GM21447 (cell line): ENCODE data around the gene PDE2A.
A peak's percentile ranks its signal among the peaks of the same experiment; 100 is the strongest.

Source experiments
- ATAC-seq: cut with Tn5 transposase; IDR thresholded peaks from one replicate; pipeline ENCODE4 v1.9.1; 2021; ENCODE audit not compliant: unreplicated experiment

Gene PDE2A

DNA sequence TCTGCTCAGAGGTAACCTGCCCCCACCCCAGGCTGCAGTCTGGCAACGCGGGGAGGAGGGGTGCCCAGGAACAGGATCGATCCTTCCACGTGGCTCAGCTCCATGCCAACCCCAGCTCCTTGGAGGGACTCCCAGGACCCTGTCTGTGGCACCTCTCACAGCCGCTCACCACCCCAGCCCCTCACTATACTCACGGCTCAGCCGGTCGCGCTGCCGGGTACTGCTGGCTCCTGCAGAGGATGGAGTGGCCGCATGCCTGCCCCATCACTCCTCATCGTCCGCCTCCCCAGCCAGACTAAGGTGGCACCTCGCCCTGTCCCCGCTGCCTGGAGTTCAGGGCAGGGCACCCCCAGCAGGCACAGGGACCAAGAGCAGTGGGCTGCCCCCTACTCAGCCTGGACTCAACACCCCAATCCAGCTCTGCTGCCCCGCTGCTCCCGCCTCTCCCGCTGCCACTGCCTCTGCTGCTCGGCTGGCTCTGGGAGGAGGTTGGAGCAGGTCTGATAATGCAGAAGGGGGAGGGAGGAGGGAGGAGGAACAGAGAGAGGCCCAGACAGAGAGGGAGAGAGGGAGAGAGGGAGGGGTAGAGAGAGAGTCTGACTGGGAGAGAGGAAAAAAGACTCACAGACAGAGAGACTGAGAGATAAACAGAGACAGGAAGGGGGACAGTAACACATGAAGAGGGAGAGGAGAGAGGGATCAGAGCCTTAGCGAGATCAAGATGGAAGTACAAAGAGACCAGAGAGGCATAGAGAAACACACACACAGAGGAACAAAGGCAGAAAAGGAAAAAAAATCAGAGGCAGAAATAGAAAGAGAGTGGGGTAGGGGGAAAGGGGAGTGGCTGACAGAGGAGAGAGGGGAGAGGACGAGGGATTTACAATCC is at the start of gene PDE2A:
Gene PDE2A (minus strand): TSS at position 480 of the 886 bp plus-strand sequence. CDS start 215 bp downstream, at position 265.
- ATAC-seq, result no peak

DNA sequence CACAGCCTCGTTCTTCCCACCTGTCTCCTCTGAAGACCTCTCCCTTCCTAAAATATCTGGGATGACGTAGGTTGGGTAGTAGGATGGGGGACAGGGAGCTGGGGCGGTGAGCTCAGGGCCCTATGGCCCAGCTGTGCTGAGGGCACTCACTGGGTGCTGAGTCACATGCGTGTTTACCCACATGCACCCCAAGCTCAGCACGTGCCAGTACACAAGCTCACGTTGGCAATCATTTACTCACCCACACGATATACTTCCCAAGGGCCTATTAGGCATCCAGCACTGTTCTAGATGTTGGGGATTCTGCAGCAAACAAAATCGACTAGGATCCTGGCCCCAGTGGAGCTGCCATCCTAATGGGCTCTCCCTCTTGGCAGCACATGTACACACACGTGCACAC is 49.3 kb upstream of the PDE2A start:
- ATAC-seq, result no peak

DNA sequence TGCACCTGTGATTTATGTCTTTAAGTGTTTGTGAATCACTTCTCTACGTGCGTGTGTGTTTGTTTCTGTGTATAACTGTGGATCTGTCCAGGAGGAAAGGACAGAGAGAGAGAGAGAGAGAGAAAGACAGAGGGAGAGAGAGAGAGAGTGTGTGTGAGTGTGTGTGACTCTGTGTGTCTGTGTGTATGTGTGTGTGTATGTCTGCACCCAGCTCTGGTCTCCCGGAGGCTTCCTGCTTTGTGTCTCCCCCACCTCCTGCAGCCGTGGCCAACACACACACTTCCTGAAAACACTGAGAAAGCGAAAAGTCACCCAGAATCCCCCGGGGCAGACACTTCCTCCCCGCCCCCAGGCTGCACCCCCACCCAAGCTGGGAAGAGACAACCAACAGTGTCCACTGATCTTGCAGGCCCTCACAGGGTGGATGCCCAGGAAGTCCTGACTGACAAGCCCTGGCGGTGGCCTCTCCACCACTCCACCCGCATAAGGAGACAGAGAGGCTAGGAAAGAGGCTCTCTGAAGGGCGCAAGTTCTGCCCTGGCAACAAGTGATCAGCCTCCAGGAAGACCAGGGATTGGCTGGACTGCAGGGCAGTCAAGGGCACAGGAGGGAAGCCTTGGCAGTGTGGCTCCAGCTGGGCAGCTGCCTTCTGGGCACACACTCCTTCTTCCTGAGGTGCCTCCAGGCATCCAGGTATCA is 48.0 kb upstream of the PDE2A start:
- ATAC-seq, result peak; percentile 78

DNA sequence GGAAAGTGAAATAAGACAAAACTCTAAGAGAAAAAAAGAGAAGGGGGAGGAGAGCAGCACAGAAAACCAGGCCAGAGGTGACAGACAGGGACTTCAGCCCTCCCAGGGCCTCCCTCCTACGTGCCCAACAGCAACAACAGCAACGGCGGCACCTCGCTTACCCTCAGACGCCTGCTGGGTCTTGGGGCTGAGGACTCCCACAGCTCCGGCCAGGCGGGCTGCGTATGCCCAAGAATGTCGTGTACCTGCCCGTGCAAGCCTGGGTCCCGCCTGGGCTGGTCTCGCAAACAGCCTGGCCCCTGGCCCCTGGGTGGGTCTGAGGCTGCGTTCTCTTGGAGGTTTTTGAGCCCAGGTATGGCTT is 47.4 kb upstream of the PDE2A start:
- no peak for ATAC-seq

DNA sequence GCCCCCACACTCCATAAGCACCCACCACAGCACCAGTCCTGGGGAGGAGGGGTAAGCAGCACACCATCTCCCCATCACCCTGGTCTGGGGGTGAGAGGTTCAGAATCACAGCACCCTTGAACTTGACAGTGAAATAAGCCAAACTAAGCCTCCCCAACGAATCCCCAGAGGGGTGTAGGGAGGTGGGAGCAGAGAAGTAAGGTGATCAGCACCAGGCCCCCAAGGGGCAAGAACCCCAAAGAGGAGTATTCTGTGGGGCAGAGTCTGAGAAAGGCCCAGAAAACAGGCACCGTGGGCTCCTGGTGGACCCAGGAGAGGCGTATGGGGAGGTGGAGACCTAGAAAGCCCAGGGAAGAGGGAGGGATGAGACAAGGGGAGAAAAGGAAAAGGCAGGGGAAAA is 47.1 kb upstream of the PDE2A start:
- no peak for ATAC-seq

DNA sequence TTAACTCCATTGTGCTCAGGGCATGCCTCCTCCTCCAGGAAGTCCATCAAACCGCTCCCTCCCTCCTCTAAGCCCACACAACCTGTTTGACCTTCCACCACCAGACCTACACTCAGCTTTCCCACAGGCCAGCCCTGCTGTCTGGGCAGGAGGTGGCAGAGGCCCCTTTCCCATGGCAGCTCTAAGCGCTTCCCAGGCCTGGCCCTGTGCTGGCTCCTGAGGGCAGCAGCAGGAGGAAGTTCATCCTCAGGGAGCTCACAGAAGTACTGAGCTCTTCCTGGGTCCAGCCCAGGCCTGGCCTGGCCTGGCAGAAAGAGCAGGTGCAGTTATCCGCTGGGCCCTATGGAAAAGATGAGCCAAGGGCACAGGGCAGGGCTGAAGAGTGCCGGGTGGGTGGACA is 46.6 kb upstream of the PDE2A start:
- ATAC-seq, result no peak

DNA sequence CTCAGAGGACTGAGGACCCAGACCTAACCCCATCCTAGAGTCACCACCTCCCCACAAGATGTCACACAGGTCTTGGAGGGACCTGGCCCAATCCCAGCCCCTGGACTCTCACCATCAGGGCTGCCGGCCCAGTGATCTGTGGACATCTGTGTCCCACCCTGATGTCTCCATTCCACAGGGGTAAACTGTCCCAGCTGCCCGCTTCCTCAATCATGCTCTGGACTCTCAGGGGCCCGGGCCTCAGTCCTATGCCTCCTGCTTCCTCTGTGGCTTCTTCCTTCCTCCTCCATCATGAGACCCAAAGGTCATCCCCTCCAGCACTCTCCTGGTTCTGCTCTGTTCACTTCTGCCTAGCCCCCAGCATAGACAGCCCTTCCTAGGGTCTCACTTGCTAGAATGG is 45.8 kb upstream of the PDE2A start:
- no peak for ATAC-seq

DNA sequence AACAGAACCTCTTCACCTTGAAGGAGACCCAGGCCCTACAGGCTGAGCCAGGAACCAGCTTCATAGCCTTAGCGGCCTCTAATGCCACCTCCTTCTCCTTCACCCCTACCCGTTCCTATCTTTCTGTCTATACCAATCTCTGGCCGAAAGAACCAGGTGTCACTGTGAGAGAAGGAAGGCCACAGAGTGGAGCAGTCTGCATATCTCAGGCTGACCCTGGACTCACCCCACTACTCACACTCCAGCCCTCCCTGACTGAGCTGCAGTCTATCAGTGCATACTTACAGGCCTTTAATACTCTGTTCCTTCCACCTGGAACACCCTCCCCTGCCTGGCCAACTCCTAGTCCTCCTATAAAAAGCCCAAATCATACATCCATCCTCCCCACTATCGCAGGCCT is 45.3 kb upstream of the PDE2A start:
- no peak for ATAC-seq

DNA sequence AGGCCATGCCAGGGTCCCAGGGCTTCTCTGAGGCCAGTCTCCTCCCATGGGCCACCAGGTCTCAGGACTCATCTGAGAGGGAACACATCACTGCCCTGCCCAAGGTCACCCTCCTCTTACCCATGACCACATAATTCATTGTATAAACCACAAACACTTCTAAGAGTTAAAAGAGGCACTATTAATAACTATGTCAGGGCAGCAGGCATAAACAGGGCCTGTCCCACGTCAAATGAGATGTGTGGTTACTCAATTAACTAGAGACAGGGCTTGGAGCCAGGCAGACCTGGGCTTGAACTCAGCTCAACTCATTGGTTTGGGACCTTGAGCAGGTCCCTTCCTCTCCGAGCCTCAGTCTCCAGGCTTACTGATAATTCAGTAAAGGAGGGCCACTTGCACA is 44.9 kb upstream of the PDE2A start:
- ATAC-seq, result no peak

DNA sequence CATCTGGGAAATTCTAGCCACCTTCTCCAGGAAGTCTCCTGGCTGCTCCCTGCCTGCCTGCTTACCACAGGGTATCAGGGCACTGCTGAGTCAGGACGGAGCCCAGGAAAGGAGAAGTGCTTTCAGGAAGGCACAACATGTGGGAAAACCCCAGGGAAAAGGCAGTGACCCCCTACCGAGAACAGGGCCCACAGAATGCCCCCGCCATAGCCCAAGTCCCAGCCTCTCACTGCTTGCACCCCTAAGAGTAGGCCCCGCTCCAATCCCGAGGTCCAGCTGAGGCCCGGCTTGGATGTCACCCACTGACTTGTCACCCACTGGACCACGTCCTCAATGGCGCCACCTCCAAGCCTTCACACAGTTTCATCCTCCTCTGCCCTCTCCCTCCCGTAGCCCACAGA is 43.9 kb upstream of the PDE2A start:
- ATAC-seq, result no peak

DNA sequence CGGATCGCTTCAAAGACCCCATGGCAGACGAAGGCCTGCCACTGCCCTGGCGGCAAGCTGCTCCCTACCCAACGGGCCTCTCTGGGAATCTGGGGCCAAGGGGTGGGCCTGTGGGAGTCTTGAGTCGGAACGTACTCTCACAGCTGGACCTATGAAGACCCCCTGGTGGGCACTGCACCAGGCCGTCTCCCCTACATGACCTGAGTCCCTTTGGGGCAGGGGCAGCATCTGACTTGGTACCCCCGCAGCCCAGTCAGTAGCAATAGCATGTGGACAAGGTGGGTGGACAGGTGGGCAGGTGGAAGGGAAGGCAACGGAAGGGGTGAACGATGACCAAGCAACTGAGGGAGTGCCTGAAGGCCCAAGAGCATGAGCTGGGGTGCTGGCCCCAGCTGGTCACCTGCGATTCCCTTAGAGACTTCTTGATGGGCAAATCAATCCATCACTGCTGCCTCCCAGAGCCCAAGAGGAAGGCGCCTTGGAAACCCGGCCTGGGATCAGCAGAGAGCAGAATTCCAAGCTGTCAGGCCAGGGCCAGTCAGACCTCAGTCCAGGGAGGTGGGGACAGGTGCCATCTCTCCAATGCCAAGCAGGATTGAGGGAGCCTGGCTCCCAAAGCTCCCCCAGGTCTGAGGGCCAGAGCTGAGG is 42.7 kb upstream of the PDE2A start:
- ATAC-seq, result no peak

DNA sequence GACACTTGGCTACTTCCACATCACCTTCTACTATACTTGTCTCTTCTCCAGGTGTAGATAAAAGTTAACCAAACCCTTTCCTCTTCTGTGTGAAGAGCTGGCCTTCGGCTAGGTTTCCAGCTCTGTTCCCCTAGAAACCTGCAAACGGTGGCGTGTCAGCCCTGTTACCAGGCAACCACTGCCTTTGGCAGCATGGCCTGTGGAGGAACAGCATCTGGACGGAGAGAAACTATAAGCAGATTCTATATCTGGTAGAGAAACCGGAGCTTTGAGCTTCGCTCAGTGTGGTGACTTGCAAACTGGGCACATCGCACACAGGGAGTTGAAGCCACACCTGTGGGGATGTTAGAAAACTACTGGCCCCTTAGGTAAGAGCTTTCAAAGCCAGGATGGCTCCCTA is 42.1 kb upstream of the PDE2A start:
- no peak for ATAC-seq

DNA sequence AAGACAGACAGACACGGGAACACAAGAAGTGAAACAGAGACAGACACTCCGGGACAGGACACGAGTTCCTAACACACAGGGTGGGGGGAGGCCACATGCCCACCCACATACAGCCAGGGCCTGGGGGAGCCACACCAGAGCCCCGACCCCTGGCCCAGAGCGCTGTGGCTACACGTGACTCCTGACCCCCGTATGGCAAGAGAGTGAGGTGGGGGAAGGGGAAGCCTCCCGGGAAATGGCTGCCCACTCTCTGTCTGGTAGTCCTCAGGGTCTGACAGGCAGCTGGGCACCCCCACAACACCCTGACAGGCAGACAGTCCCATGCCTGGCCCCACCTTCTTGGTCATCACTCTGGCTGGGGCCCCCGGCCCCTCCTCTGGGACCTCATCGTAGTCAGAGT is 38.6 kb upstream of the PDE2A start:
- ATAC-seq, result no peak

DNA sequence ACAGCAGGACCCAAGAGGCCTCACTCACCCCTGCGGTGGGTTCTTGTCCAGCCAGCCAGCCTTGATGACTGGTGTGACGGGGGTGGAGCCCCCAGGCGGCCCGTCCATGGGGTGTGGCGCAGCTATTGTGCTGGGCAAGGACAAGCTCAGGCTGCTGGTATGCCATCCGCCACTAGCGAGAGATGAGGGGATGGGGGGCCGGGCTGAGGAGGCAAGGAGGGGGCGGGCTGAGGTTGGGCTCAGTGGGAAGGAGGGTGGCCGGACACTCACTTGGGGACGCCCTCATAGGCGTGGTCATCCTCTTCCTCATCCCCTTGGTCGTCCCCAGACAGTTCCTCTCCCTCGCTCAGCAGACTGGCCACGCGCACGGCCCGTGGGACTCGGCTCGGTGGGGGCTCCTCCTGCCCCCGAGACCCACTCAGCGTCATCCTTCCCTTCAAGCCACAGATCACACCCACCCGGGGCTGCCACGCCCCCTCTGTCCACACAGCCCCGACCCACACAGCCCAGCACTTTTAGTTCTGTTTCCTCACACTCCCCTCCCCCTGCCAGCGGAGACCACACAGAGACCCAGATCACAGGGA is 38.0 kb upstream of the PDE2A start:
- no peak for ATAC-seq

DNA sequence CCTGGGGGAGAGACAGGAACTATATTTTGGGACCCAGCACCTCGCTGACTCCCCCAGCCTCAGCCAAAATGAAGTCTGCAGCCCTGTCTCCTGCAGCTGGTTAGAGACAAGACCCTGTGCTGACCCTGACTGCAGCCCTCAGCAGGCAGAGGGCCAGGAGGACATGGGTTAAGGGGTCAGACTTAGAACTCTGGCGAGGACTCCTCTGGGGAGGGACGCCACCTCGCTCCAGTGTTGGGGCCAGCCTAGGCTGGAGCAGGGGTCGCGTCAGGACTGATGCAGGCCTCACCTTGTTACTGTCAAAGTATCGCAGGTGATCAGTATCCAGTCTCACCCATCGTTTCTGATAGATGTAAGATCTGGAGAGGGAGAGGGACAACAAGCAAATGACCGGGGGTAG is 36.9 kb upstream of the PDE2A start:
- no peak for ATAC-seq

DNA sequence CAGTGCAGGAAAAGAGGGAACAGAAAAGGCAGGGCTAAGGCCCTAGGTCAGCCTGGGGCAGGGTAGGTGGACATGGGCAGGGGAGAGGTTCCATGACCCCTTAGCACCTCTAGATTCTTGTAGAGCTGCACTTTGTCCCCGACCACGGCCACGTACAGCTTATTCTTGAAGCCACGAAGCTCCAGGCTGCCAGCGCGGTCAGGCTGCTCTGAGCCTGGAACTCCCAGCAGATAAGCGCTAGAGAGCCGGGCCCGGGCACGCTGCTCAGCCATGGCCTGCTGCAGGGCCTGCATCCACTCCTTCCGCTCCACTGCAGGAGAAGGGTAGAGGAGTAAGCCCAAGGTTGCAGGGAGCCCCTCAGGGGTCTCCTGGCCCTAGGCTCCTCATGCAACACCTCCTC is 36.1 kb upstream of the PDE2A start:
- no peak for ATAC-seq

DNA sequence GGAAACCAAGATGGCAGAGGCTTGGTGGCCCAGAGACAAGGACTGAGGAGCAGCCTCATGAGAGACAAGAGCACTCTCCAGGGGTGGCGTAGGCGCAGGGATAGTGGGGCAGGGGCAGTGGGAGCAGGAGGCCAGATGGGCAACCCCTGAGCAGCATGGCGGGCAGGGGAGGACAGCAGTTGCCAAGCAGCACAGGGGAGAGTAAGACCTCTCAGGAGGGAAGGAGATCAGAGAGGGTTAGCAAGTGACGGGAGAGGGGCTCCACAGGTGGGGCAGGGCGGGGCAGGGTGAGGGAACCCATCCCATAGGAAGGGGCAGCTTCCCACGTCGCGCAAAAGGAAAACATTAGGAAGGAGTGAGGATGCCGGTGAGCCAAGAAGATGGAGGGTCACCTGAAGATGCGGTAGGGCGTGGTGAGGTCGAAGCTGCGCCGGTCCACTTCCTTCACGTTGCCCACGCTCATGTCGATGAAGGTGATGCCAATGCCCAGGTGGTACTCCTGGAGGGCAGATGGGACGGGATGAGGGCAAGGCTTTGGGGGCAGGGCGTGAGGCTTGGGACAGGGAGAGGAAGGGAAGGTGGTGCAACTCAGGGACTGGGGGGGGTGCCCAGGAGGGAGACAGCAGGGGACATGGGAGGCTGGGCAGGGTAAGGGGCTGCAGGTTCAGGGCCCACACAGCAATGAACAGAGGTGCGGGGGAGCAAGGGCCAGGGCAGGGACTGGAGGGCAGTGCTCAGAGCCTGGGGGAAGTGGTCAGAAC is 35.4 kb upstream of the PDE2A start:
- no peak for ATAC-seq

DNA sequence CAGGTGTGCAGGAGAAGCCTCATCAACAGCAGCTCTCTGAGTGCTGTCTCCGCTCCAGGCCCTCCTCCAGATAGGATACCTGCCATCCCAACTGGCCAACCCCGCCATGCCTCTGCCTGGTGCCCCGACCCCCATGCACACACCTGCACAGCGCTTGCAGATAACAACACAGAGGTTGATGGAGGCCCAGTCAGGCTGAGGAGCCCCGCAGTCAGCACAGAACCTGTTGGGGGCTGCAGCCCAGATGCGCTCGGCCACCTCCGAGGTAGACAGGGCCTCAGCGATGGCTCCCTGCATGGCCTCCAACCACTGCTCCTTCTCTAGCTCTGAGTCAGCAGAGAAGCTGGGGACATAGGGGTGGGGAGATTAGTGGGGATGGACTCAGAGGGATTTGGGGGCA is 32.8 kb upstream of the PDE2A start:
- ATAC-seq, result no peak

DNA sequence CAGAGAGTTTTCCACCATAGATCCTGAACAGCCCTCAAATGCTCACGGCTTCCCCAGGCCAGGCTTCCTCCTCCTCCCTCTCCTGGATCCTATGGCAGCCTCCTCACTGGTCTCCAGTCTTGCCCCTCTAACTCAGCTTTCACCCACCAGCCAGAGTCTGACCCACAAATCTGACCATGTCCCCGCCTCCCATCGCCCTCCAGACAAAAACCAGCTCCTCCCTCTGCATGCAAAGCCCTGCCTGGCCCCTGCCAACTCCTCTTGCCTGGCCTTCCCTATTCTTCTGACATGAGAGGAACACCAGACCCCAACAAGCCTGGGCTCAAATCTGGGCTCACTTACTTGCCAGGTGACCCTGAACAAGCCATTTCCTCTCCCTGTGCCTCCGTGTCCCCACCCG is 32.4 kb upstream of the PDE2A start:
- ATAC-seq, result no peak

DNA sequence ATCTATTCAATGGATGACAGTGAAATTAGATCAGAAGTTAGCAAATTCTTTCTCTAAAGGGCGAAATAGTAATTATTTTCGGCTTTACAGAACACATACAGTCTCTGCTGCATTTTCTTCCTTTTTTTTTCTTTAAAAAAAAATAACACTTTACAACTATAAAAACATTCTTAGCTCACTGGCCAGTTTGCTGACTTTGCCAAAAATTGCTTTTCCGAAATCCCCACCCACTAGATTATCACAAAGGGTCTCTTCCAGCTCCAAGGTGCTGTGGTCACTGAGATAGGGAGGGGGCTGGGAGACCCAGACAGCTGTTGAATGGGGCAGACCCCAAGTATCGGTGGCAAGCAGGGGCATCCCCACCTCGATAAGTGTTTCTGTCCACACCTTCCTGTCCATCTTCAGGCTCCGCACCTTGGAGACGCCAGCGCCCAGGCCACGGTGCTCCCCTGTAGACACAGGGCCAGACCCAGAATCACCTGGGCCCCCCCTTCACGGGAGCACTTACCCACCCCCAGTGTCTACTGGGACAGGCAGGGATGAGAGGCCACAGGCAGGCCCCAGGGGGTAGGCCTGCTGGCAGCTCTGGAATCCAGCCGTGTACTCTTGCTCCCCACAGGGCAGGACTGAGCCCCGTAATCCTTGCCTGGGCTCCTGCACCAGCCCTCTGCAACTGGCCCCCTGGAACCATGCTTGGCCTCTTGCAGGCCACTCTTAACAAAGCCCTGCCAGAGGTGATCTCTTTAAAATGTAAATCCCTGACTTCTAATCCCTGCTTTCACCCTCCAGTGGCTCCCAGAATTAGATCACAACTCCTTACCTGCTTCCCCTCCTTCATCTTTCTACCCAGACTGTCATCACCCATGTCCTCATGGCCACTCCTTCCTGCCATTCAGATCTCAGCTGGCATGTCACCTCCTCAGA is 31.5 kb upstream of the PDE2A start:
- no peak for ATAC-seq
